ENCODE results near the gene ZNF195.
"Not testable (repeated sequence)": the region's sequence is repeated elsewhere in the genome, so short reads cannot be mapped to it uniquely, and the experiment has no call there.

GRCh38 chr11:3331078-3331477 lies 47.9 kb downstream of the ZNF195 start:
- TF ChIP-seq CTCF (conservative IDR thresholded peaks at IDR 0.05 in 1 of 2, IDR thresholded peaks at IDR 0.05 in 1 of 2; ENCODE audit: extremely low read depth in 1 of 2, insufficient read depth in 1 of 2, low read depth in 1 of 2, low read length in 2 of 2); EZH2 (IDR thresholded peaks at IDR 0.05; ENCODE audit: borderline replicate concordance, low read length): not testable (repeated sequence)
